ENCODE data around the gene ZMYM3.

The ZMYM3 gene

DNA sequence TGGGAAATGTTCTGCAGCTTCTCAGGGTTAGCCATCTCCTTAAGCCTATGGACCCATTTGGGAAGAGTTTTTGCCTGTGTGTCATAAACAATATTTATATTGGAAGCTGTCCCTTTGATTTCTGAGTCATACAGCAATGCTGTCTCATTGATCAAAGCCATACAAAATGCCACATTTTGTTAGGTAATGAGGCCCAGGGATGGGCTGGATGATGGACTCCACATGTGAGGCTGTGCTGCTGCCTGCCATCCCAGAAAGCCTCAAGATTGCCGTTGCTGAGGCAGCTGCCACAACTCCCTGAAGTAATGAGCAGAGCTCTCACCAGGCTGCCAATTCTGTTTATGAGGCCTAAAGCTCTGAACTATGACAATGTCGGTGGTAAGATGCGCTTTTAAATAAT is 43.1 kb downstream of the ZMYM3 start:
- no peak for DNase-seq

- DNase-seq = no peak
These were observed 54.5 kb downstream of the ZMYM3 start for GRCh38 chrX:71199252-71200008.

GRCh38 chrX:71198066-71198465 is 55.9 kb downstream of the ZMYM3 start:
- no peak for DNase-seq

DNA sequence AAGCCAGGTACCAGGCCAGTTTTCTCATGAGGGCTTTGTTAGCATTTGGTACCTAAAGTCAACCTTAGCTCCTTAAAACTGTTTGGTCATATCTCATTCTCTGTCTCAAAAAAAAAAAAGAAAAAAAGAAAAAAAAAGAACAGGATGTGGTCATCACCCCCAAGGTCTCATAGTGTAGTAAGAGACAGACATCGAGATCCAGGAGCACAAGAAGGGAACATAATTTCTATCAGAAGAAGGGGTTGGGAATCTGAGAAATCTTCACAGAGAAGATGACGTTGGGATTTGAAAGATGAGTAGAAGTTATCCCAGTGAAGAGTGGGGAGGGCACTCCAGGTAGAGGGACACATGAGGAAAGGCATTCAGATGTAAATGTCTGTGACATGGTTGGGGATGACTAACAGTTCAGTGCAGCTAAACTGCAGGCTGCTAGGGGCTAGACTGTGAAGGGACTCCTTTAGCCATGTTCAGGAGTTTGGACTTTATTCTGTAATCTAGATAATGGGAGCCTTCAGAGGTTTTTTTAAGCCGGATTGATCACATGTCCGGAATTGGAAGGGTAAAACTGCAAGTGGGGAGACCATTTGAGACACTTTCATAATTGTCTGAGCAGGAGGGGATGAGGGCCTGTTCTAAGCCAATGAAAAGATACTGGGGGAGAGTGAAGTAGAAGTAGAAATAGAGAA is 57.8 kb downstream of the ZMYM3 start:
- no peak for DNase-seq

- no peak for DNase-seq
These were observed 62.7 kb downstream of the ZMYM3 start for GRCh38 chrX:71191248-71191647.

All from NCI-H2081 (cell line).